ENCODE data around the gene CCN5.

Gene CCN5

DNA sequence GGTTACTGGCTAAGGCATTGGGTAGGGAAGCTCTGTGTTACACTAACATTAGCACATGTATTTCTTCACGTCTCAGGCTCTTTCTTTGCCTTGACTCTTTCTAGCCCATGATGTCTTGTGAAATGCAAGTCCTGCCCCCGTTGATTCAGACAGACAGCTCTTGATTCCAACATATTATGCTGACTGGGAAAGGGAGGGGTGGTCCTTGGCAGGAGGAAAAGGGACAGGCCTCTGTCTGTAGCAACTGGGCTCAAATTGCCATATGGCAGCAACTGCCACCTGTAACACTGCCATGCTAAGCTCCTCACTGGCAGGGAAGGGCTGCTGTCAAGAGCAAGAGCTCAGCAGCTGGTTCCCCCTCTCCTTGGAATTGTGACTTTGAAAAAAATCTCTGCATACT is 24.8 kb downstream of the CCN5 start:
- DNase-seq = no peak

- DNase-seq = no peak
Measured at GRCh38 chr20:44742304-44743079, 27.3 kb downstream of the CCN5 start.

DNA sequence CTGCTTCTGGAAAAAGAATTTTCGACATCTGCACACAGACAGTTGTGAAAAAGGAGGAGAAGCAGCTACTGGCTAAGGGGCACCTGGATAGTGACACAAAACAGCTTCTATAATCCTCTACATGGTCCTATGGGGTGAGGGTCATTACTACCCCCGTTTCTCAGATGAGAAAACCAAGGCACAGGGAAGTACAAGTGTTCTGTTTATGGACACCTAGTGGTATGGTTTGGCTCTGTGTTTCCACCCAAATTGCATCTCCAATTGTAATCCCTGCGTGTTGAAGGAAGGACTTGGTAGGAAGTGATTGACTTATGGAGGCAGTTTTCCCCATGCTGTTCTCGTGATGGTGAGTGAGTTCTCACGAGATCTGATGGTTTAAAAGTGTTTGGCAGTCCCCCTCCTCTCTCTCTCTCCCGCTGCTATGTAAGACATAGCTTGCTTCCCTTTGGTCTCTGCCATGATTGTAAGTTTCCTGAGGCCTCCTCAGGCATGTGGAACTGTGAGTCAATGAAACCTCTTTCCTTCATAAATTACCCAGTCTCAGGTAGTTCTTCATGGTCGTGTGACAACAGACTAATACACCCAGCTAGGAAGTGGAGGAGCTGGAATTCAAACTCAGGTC is 28.0 kb downstream of the CCN5 start:
- no peak for DNase-seq

- DNase-seq = no peak
Measured at GRCh38 chr20:44743916-44744655, 28.9 kb downstream of the CCN5 start.

- no peak for DNase-seq
Measured at GRCh38 chr20:44745122-44745597, 30.0 kb downstream of the CCN5 start.

- no peak for DNase-seq
Measured at GRCh38 chr20:44745598-44746366, 30.6 kb downstream of the CCN5 start, which contains the start of gene KCNK15. TSS of gene KCNK15 (plus strand) at chr20:44745865. CDS start at chr20:44745911, 46 bp downstream.

DNA sequence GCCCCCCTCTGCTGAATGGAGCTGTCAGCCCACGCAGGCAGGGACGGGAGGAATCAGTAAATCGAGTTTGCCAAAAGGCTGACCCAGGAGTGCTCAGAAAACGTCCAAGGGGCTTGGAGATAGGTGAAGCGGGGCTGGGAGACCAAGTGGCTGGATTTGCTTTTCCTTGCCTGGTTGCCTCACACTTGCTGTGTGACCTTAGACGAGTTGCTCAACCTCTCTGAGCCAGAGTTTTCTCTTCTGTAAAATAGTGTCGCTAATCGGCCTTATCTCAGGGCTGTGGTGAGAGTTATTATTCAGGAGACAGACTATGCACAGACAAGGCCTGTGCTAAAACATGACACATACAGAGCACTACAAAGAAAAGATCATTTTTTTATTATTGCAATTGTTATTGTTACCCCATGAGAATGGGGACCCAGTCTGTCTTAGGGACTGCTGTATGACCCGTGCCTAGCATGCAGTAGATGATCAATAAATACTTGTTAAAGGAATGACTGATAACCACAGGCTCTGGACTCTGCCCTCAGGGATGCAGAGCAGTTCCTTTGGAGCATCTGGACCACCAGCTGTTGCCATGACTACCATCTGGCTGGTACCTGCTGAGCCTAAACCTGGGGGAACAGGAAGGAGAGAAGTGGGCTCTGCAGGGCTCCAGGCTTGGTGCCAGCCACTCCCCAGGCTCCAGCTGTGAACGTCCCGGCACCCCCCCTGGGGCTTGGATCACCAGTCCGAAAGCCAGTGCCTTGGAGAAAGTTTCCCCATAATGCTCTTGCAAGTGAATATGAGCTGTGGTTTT is 31.4 kb downstream of the CCN5 start:
- DNase-seq = no peak

DNA sequence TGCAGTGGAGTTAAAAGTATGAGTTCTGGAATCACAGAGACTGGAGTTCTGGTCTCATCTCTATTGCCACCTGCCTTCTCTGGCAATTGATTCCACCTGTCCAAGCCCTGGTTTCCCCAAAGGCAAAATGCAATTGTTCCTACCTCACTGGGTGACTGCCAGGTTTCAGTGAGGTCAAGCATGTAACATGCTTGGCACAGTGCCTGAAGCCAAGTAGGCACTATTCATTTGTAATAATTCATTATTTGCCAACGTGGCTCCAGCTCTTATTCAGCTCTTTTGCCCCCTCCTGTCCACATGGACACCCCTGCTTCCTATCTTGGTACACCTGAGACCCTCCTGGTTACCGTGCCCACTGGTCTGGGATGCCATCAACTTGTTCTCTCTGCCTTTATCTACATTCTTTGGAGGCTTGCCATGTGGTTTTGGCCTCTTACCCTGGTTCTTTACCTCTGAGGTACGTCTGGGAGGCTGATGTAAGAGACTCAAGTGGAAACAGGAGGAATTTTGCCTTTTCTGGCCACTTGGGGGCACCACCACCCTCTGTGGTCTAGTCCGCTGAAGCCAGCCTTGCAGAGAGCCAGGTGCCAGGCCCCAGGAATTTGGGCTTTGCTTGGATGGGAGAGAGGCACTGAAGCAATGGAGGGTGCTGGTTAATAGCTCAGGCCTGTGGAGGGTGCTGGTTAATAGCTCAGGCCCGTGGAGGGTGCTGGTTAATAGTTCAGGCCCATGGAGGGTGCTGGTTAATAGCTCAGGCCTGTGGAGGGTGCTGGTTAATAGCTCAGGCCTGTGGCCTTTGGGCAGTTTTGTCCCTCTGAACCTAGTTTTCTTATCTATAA is 32.2 kb downstream of the CCN5 start:
- peak; percentile 57 for DNase-seq

- DNase-seq = no peak
Measured at GRCh38 chr20:44748005-44748370, 32.8 kb downstream of the CCN5 start.

DNA sequence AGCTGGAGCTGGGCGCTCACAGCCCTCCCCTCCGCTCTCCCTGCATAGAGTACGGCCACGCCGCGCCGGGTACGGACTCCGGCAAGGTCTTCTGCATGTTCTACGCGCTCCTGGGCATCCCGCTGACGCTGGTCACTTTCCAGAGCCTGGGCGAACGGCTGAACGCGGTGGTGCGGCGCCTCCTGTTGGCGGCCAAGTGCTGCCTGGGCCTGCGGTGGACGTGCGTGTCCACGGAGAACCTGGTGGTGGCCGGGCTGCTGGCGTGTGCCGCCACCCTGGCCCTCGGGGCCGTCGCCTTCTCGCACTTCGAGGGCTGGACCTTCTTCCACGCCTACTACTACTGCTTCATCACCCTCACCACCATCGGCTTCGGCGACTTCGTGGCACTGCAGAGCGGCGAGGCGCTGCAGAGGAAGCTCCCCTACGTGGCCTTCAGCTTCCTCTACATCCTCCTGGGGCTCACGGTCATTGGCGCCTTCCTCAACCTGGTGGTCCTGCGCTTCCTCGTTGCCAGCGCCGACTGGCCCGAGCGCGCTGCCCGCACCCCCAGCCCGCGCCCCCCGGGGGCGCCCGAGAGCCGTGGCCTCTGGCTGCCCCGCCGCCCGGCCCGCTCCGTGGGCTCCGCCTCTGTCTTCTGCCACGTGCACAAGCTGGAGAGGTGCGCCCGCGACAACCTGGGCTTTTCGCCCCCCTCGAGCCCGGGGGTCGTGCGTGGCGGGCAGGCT is 35.1 kb downstream of the CCN5 start:
- no peak for DNase-seq

- no peak for DNase-seq
Measured at GRCh38 chr20:44752099-44752931, 37.1 kb downstream of the CCN5 start.

DNA sequence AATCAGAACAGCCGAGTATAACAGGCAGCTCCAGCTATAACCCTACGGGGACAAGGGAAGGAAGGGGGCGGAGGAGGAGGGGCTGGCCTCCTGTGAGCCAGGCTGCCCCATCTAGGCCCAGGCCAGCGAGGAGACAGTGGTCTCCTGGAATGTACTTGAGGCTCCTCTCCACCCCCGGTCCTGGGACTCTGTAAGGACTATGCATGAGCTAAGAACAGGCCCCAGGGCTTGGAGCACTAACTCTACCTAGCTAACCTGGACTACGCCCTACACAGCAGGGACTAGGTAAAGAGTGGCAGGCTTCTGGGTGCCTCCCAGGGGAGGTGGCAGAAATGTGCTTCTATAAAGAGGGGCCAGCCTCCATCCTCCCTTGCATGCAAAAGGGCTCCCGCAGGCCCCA is 39.4 kb downstream of the CCN5 start:
- no peak for DNase-seq

GRCh38 chr20:44756011-44756688 is 41.0 kb downstream of the CCN5 start:
- no peak for DNase-seq

DNA sequence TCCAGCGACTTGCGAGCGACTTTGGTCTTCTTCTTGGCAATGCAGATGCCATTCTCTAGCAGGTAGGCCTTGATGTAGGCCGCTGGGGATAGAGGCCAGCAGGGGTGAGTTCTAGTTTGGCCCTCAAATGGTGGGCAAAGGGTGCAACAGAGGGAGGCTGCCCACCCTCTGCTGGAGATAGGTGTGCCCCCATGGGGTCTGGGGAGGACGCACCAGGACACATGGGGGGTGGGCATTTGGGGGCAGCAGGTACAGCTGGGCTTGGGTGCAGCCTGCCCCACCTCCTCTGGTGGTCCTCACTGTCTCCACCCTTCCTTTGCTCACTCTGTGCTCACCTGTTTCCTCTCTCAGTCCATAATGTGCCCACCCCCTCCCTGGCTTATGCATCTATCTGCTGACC is 41.8 kb downstream of the CCN5 start:
- no peak for DNase-seq

- no peak for DNase-seq
Measured at GRCh38 chr20:44758247-44759101, 43.3 kb downstream of the CCN5 start.

- no peak for DNase-seq
Measured at GRCh38 chr20:44759595-44759994, 44.4 kb downstream of the CCN5 start.

GRCh38 chr20:44761423-44761822 is 46.3 kb downstream of the CCN5 start:
- no peak for DNase-seq
